ENCODE data around the gene SLC30A5. TPM values are rescaled to one million over a fixed set of nuclear protein-coding genes. Genes with fewer than 3 reads are reported as not detected.
"Not testable (repeated sequence)": the region's sequence is repeated elsewhere in the genome, so short reads cannot be mapped to it uniquely, and the experiment has no call there.

SLC30A5 gene
- total RNA-seq, 1 donor from 2014 or later: 17.9 TPM

DNA sequence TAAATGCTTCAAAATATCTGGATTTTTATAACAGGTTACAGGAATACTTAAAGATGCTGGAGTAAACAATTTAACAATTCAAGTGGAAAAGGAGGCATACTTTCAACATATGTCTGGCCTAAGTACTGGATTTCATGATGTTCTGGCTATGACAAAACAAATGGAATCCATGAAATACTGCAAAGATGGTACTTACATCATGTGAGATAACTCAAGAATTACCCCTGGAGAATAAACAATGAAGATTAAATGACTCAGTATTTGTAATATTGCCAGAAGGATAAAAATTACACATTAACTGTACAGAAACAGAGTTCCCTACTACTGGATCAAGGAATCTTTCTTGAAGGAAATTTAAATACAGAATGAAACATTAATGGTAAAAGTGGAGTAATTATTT is 35.6 kb downstream of the SLC30A5 start:
- Mint-ChIP-seq H3K4me1 (ENCODE audit: low read depth, unreplicated experiment) (no peaks in the 10 kb centered on the region), H3K36me3 (ENCODE audit: unreplicated experiment) (no peaks in the 10 kb centered on the region), H3K9me3 (ENCODE audit: unreplicated experiment) (no peaks in the 10 kb centered on the region), H3K4me3 (ENCODE audit: unreplicated experiment) (no peak overlapping the region), H3K27ac (ENCODE audit: unreplicated experiment) (no peak overlapping the region), H3K27me3 (ENCODE audit: unreplicated experiment) (no peaks in the 10 kb centered on the region)
- DNase-seq: no peak
- TF ChIP-seq, protein P1, sequence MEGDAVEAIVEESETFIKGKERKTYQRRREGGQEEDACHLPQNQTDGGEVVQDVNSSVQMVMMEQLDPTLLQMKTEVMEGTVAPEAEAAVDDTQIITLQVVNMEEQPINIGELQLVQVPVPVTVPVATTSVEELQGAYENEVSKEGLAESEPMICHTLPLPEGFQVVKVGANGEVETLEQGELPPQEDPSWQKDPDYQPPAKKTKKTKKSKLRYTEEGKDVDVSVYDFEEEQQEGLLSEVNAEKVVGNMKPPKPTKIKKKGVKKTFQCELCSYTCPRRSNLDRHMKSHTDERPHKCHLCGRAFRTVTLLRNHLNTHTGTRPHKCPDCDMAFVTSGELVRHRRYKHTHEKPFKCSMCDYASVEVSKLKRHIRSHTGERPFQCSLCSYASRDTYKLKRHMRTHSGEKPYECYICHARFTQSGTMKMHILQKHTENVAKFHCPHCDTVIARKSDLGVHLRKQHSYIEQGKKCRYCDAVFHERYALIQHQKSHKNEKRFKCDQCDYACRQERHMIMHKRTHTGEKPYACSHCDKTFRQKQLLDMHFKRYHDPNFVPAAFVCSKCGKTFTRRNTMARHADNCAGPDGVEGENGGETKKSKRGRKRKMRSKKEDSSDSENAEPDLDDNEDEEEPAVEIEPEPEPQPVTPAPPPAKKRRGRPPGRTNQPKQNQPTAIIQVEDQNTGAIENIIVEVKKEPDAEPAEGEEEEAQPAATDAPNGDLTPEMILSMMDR (IDR thresholded peaks at IDR 0.05; ENCODE audit: partially characterized antibody, unreplicated experiment): no peak

DNA sequence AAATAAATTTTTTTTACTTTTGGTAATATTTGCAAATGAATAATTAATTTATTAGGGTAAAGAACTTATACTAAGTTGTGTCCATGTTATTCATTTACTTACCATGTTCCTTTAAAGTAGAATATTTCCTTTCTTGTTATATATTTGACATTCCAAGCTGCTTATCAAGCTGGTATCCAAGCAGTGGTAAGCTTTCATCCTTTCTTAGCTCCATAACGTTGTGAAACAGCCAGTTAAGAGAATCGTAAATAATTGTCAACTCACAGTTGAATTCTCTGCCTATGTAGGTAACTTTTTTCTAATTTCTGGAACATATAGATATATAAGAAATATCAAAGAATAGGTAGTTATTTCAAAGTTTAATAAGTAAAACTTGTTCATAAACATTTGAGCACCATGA is 36.4 kb downstream of the SLC30A5 start:
- no peak overlapping the region for H3K4me3 Mint-ChIP-seq (ENCODE audit: unreplicated experiment)
- TF ChIP-seq, protein P1 (IDR thresholded peaks at IDR 0.05; ENCODE audit: partially characterized antibody, unreplicated experiment): no peak
- no peaks in the 10 kb centered on the region for H3K36me3 Mint-ChIP-seq (ENCODE audit: unreplicated experiment)
- DNase-seq: no peak
- H3K27me3 Mint-ChIP-seq (ENCODE audit: unreplicated experiment): no peaks in the 10 kb centered on the region
- no peaks in the 10 kb centered on the region for H3K4me1 Mint-ChIP-seq (ENCODE audit: low read depth, unreplicated experiment)
- no peaks in the 10 kb centered on the region for H3K9me3 Mint-ChIP-seq (ENCODE audit: unreplicated experiment)
- no peak overlapping the region for H3K27ac Mint-ChIP-seq (ENCODE audit: unreplicated experiment)

DNA sequence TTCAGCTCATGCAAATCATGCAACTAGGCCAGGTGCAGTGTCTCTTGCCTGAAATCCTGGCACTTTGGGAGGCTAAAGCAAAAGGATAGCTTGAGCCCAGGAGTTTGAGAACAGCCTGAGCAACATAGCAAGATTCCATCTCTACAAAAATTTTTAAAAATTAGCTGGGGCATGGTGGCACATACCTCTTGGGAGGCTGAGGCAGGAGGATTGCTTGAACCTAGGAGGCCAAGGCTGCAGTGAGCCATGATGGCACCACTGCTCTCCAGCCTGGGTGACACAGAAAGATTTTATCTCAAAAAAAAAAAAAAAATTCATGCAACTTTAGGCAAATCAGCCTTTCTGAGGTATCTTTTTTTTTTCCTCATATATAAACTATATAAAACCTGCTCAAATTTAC is 37.5 kb downstream of the SLC30A5 start:
- no peak for DNase-seq
- Mint-ChIP-seq H3K27ac (ENCODE audit: unreplicated experiment) (no peak overlapping the region), H3K27me3 (ENCODE audit: unreplicated experiment) (no peaks in the 10 kb centered on the region), H3K9me3 (ENCODE audit: unreplicated experiment) (no peaks in the 10 kb centered on the region), H3K4me1 (ENCODE audit: low read depth, unreplicated experiment) (no peaks in the 10 kb centered on the region), H3K4me3 (ENCODE audit: unreplicated experiment) (no peak overlapping the region), H3K36me3 (ENCODE audit: unreplicated experiment) (no peaks in the 10 kb centered on the region)
- TF ChIP-seq, protein P1 (IDR thresholded peaks at IDR 0.05; ENCODE audit: partially characterized antibody, unreplicated experiment): no peak

DNA sequence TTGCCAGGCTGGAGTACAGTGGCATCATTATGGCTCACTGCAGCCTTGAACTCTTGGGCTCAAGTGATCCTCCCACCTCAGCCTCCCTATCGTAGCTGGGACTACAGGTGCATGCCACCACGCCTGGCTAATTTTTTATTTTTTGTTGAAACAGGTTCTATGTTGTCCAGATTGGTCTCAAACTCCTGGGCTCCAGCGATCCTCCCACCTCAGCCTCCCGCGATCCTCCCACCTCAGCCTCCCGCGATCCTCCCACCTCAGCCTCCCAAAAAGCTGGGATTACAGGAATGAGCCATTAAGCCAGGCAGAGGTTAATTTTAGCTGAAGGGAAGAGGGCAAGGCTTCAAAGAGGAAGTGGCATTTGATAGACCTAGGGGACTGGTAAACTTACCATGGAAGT is 40.3 kb downstream of the SLC30A5 start:
- Mint-ChIP-seq H3K4me3 (ENCODE audit: unreplicated experiment) (no peak overlapping the region), H3K27me3 (ENCODE audit: unreplicated experiment) (no peaks in the 10 kb centered on the region), H3K9me3 (ENCODE audit: unreplicated experiment) (no peaks in the 10 kb centered on the region), H3K4me1 (ENCODE audit: low read depth, unreplicated experiment) (no peaks in the 10 kb centered on the region), H3K36me3 (ENCODE audit: unreplicated experiment) (no peaks in the 10 kb centered on the region), H3K27ac (ENCODE audit: unreplicated experiment) (no peak overlapping the region)
- TF ChIP-seq, protein P1 (IDR thresholded peaks at IDR 0.05; ENCODE audit: partially characterized antibody, unreplicated experiment): no peak
- DNase-seq: no peak

DNA sequence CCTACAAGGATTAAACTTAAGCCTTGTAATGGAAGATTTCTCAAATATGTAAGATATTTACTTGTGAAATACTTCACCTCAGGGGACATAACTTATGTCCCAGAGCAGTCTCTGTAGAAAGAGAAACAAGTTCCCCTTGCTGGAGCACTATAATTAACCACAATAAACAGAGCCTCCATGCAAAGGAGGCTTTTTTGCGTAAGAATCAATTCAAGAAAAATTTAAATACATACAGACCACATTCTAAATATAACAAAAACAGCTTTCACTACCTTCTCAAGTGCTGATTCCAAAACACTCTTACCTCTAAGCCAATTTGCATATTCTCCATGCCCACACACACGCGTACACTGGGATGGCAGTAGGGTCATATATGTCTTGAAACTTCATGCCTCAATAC is 42.5 kb downstream of the SLC30A5 start:
- H3K4me1 Mint-ChIP-seq (ENCODE audit: low read depth, unreplicated experiment): no peaks in the 10 kb centered on the region
- no peak overlapping the region for H3K4me3 Mint-ChIP-seq (ENCODE audit: unreplicated experiment)
- no peak for DNase-seq
- TF ChIP-seq, protein P1 (IDR thresholded peaks at IDR 0.05; ENCODE audit: partially characterized antibody, unreplicated experiment): no peak
- no peak overlapping the region for H3K27ac Mint-ChIP-seq (ENCODE audit: unreplicated experiment)
- H3K27me3 Mint-ChIP-seq (ENCODE audit: unreplicated experiment): no peaks in the 10 kb centered on the region
- peaks cover 4% of the 10 kb centered on the region for H3K9me3 Mint-ChIP-seq (ENCODE audit: unreplicated experiment)
- H3K36me3 Mint-ChIP-seq (ENCODE audit: unreplicated experiment): peaks cover 9% of the 10 kb centered on the region

DNA sequence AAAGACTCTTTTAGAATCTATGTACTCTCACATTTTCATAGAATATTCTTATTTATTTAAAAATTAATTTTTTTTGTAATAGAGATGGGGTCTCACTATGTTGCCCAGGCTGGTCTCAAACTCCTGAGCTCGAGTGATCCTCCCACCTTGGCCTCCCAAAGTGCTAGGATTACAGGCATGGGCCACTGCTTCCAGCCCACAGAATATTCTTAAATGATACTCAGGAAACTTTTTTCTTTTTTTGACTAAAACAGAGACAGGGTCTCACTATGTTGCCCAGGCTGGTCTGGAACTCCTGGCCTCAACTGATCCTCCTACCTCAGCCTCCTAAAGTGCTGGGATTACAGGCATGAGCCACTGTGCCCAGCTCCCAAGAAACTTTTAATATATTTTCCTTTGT is 43.4 kb downstream of the SLC30A5 start:
- not testable (repeated sequence) for H3K27me3 Mint-ChIP-seq (ENCODE audit: unreplicated experiment); H3K9me3 Mint-ChIP-seq (ENCODE audit: unreplicated experiment)

More for the DNA sequence above, 43.4 kb downstream of the SLC30A5 start:
- not testable (repeated sequence) for DNase-seq; H3K36me3 Mint-ChIP-seq (ENCODE audit: unreplicated experiment); H3K27ac Mint-ChIP-seq (ENCODE audit: unreplicated experiment); H3K4me1 Mint-ChIP-seq (ENCODE audit: low read depth, unreplicated experiment); H3K4me3 Mint-ChIP-seq (ENCODE audit: unreplicated experiment)

All from glutamatergic neuron (in vitro differentiated cells).